ENCODE data around the gene GALNT17.

DNA sequence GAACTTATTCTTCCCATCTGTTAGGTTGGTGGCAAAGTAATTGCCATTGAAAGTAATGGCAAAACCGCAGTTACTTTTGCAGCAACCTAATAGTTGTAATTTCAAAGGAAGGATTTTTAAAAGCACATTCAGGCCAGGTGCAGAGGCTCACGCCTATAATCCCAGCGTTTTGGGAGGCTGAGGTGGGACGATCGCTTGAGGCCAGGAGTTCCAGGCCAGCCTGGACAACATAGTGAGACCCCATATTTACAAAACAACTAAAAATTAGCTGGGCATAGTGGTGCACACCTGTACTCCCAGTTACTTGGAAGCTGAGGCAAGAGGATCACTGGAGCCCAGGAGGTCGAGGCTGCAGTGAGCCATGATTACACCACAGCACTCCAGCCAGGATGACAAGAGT is 374.9 kb downstream of the GALNT17 start:
- no peak for TF ChIP-seq POLR2A (IDR thresholded peaks at IDR 0.05)
- TF ChIP-seq, protein P1, sequence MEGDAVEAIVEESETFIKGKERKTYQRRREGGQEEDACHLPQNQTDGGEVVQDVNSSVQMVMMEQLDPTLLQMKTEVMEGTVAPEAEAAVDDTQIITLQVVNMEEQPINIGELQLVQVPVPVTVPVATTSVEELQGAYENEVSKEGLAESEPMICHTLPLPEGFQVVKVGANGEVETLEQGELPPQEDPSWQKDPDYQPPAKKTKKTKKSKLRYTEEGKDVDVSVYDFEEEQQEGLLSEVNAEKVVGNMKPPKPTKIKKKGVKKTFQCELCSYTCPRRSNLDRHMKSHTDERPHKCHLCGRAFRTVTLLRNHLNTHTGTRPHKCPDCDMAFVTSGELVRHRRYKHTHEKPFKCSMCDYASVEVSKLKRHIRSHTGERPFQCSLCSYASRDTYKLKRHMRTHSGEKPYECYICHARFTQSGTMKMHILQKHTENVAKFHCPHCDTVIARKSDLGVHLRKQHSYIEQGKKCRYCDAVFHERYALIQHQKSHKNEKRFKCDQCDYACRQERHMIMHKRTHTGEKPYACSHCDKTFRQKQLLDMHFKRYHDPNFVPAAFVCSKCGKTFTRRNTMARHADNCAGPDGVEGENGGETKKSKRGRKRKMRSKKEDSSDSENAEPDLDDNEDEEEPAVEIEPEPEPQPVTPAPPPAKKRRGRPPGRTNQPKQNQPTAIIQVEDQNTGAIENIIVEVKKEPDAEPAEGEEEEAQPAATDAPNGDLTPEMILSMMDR (IDR thresholded peaks at IDR 0.05), result no peak

All from uterus (tissue), 2 donors.